ENCODE results near the gene MTG1.
"Not testable (repeated sequence)": the region's sequence is repeated elsewhere in the genome, so short reads cannot be mapped to it uniquely, and the experiment has no call there.

The MTG1 gene

DNA sequence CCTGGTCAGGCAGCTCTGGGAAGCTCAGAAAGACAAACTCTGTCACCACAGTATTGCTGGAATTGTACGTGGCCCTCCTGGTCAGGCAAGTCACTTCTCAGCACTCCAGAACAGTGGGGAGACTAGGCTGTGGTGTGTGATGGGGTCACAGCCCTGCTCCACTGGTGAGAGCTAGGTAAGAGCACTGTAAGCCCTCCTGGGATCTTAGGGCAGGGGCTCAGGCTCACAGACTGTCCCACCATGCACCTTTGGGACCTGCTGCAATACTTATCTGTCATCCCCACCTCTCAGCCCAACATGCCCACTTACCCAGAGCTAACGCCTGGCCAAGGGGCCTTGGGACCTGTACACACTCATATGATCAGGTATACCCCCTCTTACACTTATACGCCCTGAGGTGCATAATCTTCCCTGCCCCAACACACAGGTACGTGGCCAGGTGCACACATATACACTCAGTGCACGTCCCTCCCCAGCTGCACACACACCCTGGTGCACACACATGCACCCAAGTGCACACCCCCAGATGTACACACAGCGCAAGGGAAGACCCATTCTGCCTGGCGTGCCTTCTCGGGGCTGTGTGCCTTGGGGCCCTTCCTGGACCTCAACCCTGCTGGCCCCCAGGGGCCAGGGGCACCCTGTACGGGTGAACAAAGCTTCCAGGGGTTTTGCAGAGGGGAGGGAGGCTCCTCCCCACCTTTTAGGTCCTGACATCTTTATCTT lies 38.1 kb downstream of the MTG1 start:
- not testable (repeated sequence) for DNase-seq

DNA sequence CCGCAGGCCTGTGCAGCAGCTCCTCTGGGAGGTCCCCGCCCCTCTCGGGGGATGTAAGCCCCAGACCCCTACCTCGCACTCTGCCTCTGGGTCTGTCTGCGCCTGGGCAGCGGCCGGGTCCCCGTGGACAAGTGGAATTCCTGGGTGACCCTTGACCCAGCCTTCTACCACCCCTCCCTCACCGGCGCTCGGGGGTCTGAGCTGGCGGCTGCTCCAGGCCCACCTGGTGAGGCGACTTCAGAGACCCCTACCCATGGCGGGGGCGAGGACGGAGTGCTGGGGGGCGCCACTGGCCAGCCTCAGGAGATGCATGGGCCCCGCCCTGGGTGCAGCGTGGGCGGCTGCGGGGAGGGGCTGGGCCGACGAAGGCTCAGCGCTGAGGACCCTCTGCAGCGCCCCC lies 38.8 kb downstream of the MTG1 start:
- DNase-seq = not testable (repeated sequence)

DNA sequence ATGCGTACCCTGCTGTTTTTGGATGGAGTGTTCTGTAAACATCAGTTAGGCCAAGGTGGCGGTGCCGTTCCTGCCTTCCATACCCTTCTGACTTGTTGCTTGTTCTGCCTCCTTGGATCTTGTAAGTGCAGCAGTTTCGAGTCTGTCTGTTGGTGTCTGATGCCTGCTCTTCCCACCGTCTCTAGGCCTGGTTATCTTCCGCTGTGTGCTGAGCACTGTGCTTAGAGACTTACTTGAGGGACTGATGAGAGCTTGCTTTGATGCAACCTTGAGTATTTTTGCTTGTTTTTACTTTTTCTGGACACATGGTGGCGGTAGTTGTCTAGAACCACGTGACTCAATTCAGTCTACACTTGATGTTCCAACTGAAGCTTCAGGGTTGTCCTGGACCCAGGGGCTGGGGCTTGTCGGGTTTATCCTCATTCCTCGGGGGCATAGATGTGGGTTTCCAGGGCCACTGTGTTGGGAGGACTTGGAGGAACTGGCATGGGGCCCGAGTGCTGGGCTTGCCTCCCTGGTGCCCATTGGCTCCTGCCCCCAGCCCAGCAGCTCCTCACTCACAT lies 44.8 kb downstream of the MTG1 start:
- DNase-seq = no peak

DNA sequence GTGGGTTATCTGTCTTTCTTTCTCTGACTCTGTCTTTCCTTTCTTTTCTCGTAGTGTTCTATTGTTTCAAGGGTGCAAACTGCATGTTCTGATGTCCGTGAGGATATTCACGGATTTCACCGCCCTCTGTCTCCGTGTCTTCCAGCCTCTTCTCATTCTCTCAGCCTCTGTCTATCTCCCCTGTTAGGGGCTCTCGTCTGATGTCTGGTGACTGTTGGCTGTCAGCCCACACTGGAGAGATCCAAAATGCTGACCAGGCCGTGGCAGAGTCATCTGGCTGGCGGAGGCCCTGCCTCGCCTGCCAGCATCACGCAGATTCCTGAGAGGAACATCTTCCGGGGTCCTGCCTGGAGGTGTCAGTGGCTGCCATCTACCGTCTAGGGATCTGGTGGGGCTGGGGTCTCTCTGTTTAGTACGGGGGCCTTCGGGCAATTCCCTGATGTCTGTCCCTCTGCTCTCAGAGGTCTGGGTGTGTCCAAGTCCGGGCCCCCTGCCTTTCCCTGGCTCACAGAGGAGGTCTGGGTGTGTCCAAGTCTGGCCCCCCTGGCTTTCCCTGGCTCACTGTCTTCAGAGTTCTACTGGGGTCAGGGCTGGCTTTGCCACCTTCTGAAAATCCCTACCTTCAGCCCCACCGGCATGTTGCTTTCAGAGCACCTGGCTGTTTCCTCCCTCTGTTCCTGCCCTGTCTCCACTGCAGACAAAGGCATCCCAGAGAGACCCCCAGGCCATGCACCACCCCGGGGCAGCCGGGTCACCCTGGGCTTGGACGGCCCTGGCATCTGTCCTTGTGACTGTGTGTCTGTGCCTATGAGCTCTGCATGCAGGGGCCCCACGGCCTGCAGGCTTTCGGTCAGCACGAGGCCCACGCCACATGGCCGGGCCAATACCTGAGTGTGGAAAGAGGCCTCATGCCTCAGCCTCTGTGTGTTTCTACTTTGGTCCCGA lies 45.8 kb downstream of the MTG1 start:
- DNase-seq = no peak

DNA sequence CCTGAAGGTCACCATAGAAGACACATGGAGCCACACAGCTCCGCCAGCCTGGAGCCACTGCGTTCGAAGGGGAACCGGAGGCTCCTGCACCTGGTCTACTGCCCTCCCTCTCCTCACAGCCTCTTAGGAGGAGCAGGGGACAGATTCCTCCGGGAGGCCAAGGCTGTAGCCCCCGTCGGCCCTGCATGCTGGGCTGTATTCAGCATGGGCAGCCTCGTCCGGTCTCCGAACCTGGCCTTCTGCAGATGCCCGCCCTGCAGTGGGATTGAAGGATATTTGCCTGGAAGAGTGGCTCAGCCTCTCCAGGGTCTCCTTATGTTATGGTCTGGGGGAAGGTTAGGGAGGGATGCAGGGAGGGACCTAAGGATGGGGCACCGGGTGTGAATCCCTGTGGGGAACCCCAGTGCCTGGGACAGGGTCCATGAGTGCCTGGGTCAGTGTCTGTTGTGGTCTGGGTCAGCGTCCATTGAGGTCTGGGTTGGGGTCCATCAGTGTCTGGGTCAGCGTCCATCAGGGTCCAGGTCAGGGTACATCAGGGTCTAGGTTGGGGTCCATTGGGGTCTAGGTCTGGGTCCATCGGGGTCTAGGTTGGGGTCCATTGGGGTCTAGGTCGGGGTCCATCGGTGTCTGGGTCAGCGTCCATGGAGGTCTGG lies 46.8 kb downstream of the MTG1 start:
- no peak for DNase-seq

DNA sequence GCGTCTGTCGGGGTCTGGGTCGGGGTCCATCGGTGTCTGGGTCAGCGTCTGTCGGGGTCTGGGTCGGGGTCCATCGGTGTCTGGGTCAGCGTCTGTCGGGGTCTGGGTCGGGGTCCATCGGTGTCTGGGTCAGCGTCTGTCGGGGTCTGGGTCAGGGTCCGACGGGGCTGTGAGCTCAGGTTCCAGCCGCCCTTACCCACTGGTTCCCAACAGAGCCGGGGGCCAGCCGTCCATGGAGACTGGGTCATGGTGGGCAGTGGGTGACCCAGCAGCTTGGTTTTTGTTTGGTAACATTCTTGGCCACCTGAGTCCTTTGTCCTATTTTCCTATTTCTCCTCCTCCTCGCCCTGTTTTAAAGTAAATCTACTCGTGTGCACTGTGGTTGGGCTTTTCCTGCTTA lies 47.4 kb downstream of the MTG1 start:
- DNase-seq = not testable (repeated sequence)

DNA sequence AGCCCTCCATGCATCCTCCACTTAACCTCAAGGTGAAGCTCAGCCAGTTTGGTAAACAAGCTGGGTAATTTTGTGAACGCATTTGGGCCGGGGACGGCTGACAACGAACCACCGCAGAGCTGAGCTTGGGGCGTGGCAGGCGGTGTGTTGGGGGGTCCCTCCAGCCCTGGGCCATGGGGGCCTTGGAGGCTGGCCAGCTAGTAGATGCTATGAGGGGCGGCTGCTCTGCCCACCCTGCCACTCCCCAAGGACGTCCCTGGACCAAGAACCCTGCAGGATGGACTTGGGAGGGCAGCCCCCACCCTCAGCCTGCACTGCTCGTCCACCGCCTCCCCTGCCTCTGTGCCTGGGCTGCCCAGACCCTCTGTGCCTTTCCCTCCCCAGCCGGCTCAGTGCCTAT lies 47.8 kb downstream of the MTG1 start:
- no peak for DNase-seq

DNA sequence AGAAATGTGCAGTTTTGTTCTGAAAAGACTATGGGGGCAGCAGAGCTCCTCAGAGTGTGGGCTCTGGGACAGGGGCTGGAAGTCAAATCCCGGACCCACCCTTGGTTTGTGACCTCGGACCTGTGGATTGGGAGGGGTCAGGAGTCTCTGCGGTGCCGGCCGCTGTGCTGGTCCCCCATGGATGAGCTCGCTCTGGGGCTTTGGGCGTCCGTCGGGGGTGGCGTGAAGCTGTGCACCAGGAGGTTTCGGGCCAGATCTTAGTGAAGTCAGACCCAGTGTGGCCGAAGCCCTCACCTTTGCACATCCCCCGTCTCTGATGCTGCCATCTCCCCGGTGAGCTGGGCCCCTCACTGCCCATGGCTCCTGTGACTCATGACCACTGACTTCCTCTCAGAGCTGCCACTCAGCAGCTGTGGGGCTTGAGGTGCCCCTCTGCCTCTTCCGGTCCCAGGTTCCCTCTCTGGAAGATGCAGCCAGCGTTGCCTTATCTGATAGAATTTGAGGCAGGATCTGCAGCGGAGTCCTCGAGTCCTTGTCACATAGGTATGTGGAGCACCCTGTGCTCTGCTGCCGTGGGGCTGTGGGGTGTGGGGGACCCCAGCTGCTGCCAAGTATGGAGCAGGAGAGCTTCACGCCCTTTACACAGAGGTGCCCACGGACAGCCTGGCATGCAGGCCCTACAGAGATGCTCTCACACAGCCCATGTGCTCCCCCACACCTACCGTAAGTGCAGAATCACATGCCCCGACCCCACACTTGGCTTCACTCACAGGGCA lies 48.4 kb downstream of the MTG1 start:
- no peak for DNase-seq

DNA sequence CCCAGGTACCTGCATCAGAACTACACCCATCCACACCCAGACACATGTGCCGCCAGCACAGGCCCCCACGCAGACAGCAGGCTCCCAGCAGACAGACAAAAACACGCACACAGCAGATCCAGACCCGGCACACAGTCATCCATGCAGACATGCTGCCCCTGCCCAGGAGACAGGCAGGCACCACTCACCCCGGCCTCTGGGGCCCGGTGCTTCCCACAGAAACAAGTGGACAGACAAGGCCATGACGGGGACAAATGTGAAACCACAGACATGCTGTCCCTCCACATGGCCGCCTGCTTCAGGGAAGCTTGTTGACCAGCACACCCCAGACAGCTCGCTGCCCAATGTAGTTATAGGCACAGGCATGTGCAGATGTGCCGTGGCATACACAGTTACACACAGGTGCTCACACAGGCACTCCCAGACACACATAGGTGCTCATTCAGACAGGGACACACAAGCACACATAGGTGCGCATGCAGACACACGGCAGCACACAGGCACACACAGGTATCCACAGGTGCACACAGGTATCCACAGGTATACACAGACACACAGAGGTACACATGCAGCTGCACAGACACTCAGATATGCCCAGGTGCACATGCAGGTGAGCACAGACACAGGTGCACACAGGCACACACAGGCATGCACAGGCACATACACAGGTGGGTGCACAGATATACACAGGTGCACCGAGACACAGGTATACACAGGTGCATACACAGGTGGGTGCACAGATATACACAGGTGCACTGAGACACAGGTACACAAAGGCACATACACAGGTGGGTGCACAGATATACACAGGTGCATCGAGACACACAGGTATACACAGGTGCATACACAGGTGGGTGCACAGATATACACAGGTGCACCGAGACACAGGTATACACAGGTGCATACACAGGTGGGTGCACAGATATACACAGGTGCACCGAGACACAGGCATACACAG lies 49.3 kb downstream of the MTG1 start:
- no peak for DNase-seq

DNA sequence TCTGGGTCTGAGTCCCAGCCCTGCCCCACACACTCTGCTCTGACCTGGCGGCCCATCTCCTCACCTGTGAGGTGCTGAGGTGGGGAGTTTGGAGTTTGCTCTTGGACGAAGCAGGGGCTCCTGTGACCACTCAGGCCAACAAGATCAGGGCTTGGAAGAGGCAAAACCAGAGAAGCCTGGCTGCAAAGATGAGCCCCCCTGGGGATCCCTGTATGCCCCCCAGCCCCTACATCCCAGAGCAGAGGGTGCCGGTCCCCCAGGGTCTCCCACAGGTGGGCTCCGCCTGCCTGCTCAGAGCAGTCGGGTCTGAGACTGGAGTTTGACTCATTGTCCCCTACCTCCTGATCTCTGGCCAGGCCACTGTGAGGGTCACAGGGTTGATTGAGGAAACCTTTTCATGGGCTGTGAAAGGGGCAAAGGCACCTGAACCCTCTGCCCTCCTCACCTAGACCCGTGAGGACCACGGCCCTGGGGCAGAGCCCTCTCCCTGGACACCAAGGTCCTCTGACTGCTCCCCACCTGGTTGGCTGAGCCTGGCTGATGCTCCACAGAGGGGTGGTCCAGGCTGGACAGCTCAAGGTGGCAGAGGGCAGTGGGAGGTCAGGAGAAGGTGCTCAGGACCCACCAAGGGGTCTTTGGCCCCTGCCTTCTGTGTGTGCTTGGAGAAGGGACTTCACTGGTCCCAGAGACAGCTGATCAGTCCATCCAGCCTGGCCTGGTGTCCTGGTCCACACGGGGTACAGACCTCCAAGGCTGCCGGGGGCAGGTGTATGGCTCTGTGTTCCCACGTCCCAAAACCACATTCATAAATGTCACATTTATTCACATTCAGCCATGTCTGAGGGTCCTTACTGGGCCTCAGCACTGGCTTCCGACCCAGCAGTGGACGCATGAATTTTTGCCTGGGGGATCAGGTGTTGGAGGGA lies 50.6 kb downstream of the MTG1 start:
- no peak for DNase-seq

DNA sequence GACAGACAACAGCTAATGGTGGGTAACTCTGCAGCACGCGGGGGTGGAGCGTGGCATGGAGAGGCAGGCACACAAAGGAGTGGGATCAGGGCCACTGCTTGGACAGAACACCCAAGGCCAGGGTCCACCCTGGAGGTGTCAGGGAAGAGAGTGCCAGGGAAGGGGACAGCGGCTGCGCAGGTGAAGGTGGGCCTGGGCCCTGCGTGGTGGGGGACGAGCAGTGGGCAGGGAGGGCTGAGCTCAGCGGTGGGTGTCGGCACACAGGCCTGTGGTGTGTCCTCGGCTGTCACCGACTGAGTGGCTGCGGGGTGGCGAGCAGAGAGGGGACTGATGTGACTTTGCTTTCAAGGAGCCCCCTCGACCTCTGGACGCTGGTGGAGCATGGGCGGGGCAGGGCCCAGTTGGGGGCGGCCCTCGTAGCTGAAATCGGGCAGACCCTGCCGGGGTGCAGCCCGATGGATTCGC lies 51.3 kb downstream of the MTG1 start:
- DNase-seq = no peak

DNA sequence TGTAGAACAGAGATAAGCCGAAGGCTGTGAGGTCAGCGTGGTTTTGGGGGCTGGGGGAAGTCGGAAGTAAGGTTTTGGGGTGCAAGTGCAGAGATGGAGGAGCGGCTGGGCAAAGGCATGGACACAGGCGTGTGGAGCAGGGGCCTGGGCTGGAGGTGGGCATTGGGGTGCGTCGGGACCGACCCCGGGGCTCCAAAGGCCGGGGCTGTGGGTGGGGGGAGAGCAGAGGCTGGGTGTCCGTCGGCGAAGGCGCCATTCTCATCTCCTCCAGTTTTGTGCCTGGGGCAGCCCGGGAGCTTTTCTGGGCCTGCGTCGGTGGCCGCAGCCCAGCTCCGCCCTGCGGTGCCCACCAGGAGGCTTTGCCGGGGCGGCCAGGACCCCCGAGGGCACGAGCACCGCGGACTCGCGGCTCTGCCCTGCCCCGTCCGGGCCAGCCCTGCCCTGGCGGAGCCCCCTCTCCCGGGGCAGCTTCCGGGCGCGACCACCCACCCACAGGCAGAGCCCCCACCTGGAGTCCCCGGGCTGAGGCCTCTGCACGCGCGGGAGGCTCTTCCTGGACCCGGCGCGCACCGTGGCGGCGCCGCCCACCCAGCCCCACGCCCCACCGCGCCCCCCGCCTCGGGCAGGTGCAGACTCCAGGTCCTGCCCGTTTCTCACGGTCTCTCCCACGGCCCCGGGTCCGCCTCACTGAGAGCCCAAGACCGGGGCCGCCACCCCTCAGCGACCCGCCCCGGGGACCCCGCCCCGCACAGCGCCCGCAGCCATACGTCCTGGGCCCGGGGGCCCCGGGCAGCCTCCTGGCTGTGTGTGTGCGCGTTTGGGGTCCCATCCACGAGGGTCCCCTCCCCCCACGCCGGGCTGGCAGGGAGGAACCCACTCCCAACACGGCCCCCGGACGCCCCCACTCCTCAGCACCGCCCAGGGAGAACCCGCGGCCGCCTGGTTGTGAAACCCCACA lies 52.1 kb downstream of the MTG1 start:
- no peak for DNase-seq

DNA sequence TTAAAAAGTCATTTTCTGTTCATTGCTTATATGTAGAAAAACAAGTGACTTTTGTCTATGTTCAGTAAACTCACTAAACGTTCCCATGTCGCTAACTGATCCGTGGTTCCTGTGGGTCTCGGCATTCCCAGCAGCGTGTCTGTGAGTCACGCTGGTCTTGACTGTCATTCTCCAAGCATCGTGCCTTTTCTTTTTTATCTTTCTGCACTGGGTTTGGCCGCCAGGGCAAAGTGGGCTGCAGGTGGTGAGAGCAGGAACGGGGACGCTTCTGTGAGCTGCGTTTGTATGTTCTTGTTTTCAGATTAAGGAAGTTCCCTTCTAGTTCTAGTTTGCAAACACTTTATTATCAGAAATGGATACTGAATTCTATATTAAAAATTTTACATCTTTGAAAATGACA lies 53.0 kb downstream of the MTG1 start:
- no peak for DNase-seq

DNA sequence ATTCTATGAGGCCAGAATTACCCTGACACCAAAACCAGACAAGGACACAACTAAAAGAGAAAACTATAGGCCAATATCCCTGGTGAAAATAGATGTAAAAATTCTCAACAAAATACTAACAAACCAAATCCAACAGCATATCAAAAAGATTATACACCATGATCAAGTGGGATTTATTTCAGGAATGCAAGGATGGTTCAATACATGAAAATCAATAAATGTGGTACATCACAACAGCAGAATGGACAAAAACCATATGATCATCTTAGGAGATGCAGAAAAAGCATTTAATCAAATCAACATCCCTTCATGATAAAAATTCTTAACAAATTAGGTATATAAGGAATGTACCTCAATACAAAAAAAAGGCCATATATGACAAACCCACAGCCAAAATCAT lies 54.2 kb downstream of the MTG1 start:
- no peak for DNase-seq

DNA sequence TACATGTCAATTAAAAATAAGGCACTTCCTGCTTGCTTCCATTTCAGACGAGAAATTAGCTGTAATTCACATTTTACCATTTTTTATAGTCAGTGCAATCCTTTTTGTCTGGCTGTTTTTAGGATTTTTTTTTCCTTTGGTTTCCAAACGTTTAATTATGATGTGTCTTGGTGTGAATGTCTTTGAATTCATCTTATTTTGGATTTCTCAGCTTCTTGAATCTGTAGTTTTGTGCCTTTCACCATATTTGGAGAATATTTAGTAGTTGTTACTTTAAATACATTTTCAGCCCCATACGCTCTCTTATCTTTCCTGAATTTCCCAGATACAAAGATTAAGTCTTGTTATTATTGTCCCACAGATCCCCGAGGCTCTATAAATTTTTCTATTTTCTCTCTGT lies 57.4 kb downstream of the MTG1 start:
- no peak for DNase-seq

DNA sequence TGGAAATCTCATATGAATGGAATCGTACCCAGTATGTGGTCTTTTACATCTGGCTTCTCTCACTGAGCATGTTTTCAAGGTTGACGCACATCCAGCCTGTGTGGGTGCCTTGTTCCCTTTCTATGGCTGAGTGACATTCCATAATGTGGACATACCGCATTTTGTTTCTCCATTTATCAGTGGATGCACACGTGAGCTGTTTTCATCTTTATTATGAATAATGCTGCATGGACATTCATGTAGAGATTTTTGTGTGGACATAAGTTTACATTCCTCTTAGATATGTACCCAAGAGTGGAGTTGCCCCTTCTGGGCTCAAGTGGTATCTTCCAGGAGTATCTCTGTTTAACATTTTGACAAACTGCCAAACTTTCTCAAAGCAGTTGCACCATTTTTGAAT lies 58.5 kb downstream of the MTG1 start:
- no peak for DNase-seq

DNA sequence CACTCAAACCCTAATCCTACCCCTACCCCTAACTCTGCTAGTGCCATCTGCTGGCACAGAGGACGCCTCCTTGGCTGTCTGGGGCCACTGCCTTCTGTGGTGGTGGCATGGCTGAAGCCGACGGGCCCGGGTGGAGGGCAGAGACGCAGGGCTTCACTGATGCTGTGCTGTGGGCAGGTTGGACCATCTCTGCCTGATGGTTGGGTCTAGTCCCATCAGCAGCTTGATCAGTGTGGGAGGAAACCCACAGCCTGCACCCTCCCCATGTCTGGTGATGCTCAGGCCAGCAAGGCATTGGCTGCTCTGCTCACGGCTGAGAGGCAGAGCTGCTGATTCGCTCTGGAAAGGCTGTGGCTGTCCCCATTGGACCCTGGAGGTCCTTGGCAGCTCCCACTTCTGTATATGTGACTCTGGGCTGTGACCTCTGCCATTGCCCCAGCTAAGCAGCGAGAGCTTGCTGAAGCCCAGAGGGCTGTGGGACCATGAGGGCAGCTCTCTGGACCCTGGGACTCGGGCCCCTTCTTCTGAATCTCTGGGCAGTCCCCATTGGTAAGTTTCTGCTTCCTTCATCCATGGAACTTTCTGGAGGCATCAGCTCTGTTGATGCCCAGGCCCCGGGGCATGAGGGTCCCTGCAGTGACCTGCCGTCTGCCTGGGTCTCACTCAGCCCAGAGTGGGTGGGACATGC lies 59.7 kb downstream of the MTG1 start, which contains the start of gene SCART1:
SCART1 (plus strand) TSS at position 430 of the 688 bp plus-strand sequence; CDS start at position 483, 53 bp downstream.
- no peak for DNase-seq

Data from activated CD4-positive, alpha-beta T cell treated with anti-CD3 and anti-CD28 coated beads, Interleukin-2, amount 50 U/mL, for 4 hours (primary cell).